Mucosa of descending colon (tissue), 3 donors: ENCODE results near the gene ADARB1. TPM values are rescaled to one million over a fixed set of nuclear protein-coding genes. Genes with fewer than 3 reads are reported as not detected.

Experiments
- ATAC-seq: fragments of 200-7000 bp; cut with Tn5 transposase; one replicate; pipeline ENCODE4 v1.9.1; 2020; ENCODE audit warnings: mild to moderate bottlenecking, moderate library complexity
- DNase-seq, 3 donors: peaks; one replicate each; pipeline ENCODE4 v3.0.0-alpha.2; 2020
- H3K36me3 ChIP-seq: fragments of 200-600 bp; one replicate; pipeline ENCODE4 v1.8.0; 2021; ENCODE audit warnings: low read depth, mild to moderate bottlenecking
- H3K4me1 ChIP-seq: fragments of 200-600 bp; one replicate; pipeline ENCODE4 v1.8.0; 2021; ENCODE audit warnings: low read depth, mild to moderate bottlenecking
- H3K4me3 ChIP-seq: fragments of 200-600 bp; one replicate; pipeline ENCODE4 v1.8.0; 2021; ENCODE audit warnings: mild to moderate bottlenecking
- H3K9me3 ChIP-seq: fragments of 200-600 bp; one replicate; pipeline ENCODE4 v1.8.0; 2021; ENCODE audit warnings: mild to moderate bottlenecking
- CTCF ChIP-seq: fragments of 200-600 bp; IDR thresholded peaks from one replicate; pipeline ENCODE4 v1.8.0; 2022; ENCODE audit warnings: antibody characterized with exemption, mild to moderate bottlenecking
- intact Hi-C, 2 donors: fragments of 100-400 bp; cut with DNase I in 1 of 2; cut with micrococcal nuclease in 1 of 2; formaldehyde crosslinking; loops; one replicate each; pipeline versions ENCODE4 v1.11.0 to v1.11.1; 2022; cut with DNase I, micrococcal nuclease
- total RNA-seq, 3 donors: library from RNA; stranded (reverse); fragmentation: NEBNext Ultra II Directional in 2 of 3; extraction: Animal tissue kit (Norgen Biotek cat#: 25700) in 2 of 3; gene quantifications; one replicate each; pipeline versions ENCODE4 v1.2.1 to v1.2.4, GENCODE V29; 2021 to 2023
- donor health status: DM: no; HTN: no; CAD: no; lungs with moderate emphysema.
- donor health status: DM: no; HTN: no; CAD: no.
- donor health status: DM: no; HTN: yes; CAD: no.

The ADARB1 gene
- total RNA-seq, 3 donors from 2014 or later = 5.4 to 91.2 (median 8.8) TPM

- H3K4me1 ChIP-seq = no peaks in the 10 kb centered on the region
- H3K36me3 ChIP-seq = no peaks in the 10 kb centered on the region
- intact Hi-C loops = no loop called here
- no peak for TF ChIP-seq CTCF
- no peaks in the 10 kb centered on the region for H3K9me3 ChIP-seq
- no peak overlapping the region for H3K4me3 ChIP-seq
- no peak for DNase-seq
- ATAC-seq = no peak
Observed at GRCh38 chr21:45252448-45252925, 178.1 kb downstream of the ADARB1 start.

- intact Hi-C loops = no loop called here
- no peaks in the 10 kb centered on the region for H3K36me3 ChIP-seq
- H3K4me3 ChIP-seq = no peak overlapping the region
- DNase-seq (no peak), ATAC-seq (no peak)
- no peaks in the 10 kb centered on the region for H3K4me1 ChIP-seq
- no peak for TF ChIP-seq CTCF
- H3K9me3 ChIP-seq = no peaks in the 10 kb centered on the region
Observed at GRCh38 chr21:45253180-45253579, 178.8 kb downstream of the ADARB1 start.

- DNase-seq (no peak), ATAC-seq (no peak)
- H3K4me1 ChIP-seq = no peaks in the 10 kb centered on the region
- H3K4me3 ChIP-seq = no peak overlapping the region
- H3K36me3 ChIP-seq = no peaks in the 10 kb centered on the region
- no peak for TF ChIP-seq CTCF
- intact Hi-C loops = no loop called here
- H3K9me3 ChIP-seq = no peaks in the 10 kb centered on the region
Observed at GRCh38 chr21:45253633-45254459, 179.5 kb downstream of the ADARB1 start.

GRCh38 chr21:45254460-45254930, 180.1 kb downstream of the ADARB1 start:
- no peak for TF ChIP-seq CTCF
- Histone ChIP-seq H3K4me3 (no peak overlapping the region), H3K9me3 (no peaks in the 10 kb centered on the region), H3K4me1 (no peaks in the 10 kb centered on the region), H3K36me3 (no peaks in the 10 kb centered on the region)
- DNase-seq (no peak), ATAC-seq (no peak)
- intact Hi-C loops = no loop called here

- no peak overlapping the region for H3K4me3 ChIP-seq
- TF ChIP-seq CTCF = no peak
- intact Hi-C loops = no loop called here
Observed at GRCh38 chr21:45255381-45256020, 181.1 kb downstream of the ADARB1 start.

More at GRCh38 chr21:45255381-45256020, 181.1 kb downstream of the ADARB1 start:
- Histone ChIP-seq H3K36me3 (no peaks in the 10 kb centered on the region), H3K9me3 (no peaks in the 10 kb centered on the region), H3K4me1 (no peaks in the 10 kb centered on the region)
- ATAC-seq = peak; percentile 86
- peak in 2 of 3 donors; percentile 47 to 71 for DNase-seq
